HepG2 (cell line): ENCODE measurements around the gene C2CD4A. TPM values are rescaled to one million over a fixed set of nuclear protein-coding genes. Genes with fewer than 3 reads are reported as not detected.

Source experiments
- ARNTL ChIP-seq: sonication (generic); formaldehyde crosslinking; IDR thresholded peaks from 2 replicates; pipeline ENCODE4 v1.4.0; 2020; ENCODE audit warnings: mild to moderate bottlenecking, missing genetic modification reagents
- ATF3 ChIP-seq: sonication (generic); formaldehyde crosslinking; IDR thresholded peaks from 2 replicates; pipeline ENCODE4 v1.4.0; 2020; ENCODE audit warnings: missing genetic modification reagents
- ATF4 ChIP-seq, 2 experiments: fragments of 450-650 bp in 1 of 2; sonication (generic) in 1 of 2; formaldehyde crosslinking; IDR thresholded peaks; 2 replicates each; pipeline versions ENCODE4 v1.5.0 to v1.8.0; 2020 to 2022; ENCODE audit warnings: mild to moderate bottlenecking in 1 of 2, missing genetic modification reagents in 1 of 2
- ATF7 ChIP-seq, 2 experiments: fragments of 450-650 bp in 1 of 2; sonication (generic) in 1 of 2; formaldehyde crosslinking in 1 of 2; IDR thresholded peaks; 2 replicates each; pipeline versions ENCODE4 v1.4.0 to v1.6.1; 2016 to 2020; ENCODE audit warnings: antibody characterized with exemption in 1 of 2, mild to moderate bottlenecking in 1 of 2, missing genetic modification reagents in 1 of 2
- CEBPB ChIP-seq: IDR thresholded peaks from 2 replicates; pipeline ENCODE4 v1.6.1; 2011; ENCODE audit warnings: low read depth, low read length, improper control_type of control experiment, borderline replicate concordance
- CEBPG ChIP-seq: IDR thresholded peaks from 2 replicates; pipeline ENCODE4 v1.6.1; 2016
- CERS6 ChIP-seq: sonication (generic); formaldehyde crosslinking; IDR thresholded peaks from 2 replicates; pipeline ENCODE4 v1.5.0; 2020; ENCODE audit warnings: missing genetic modification reagents
- ELF1 ChIP-seq: sonication (generic); formaldehyde crosslinking; IDR thresholded peaks from 2 replicates; pipeline ENCODE4 v1.4.0; 2020; ENCODE audit warnings: missing genetic modification reagents
- ETV5 ChIP-seq: IDR thresholded peaks from 2 replicates; pipeline ENCODE4 v1.6.1; 2018; ENCODE audit warnings: missing biosample characterization, missing genetic modification reagents, inconsistent platforms, borderline replicate concordance
- GABPB1 ChIP-seq: IDR thresholded peaks from 2 replicates; pipeline ENCODE4 v1.6.1; 2016; ENCODE audit warnings: mild to moderate bottlenecking, missing genetic modification reagents, moderate library complexity, missing compliant biosample characterization
- GATAD2A ChIP-seq: IDR thresholded peaks from 2 replicates; pipeline ENCODE4 v1.6.1; 2016
- HOMEZ ChIP-seq: IDR thresholded peaks from 2 replicates; pipeline ENCODE4 v1.6.1; 2016; ENCODE audit warnings: low read depth
- IKZF5 ChIP-seq: IDR thresholded peaks from 2 replicates; pipeline ENCODE4 v1.6.1; 2018; ENCODE audit warnings: missing genetic modification reagents, mild to moderate bottlenecking, missing compliant biosample characterization
- MAFF ChIP-seq: IDR thresholded peaks from 2 replicates; pipeline ENCODE4 v1.6.1; 2011; ENCODE audit warnings: low read depth, low read length, improper control_type of control experiment
- RBM39 ChIP-seq: fragments of 200-400 bp; formaldehyde crosslinking; IDR thresholded peaks from one replicate; pipeline ENCODE4 v1.6.1; 2018; ENCODE audit warnings: antibody characterized with exemption, mild to moderate bottlenecking, low read depth, low read length; ENCODE audit not compliant: poor library complexity, severe bottlenecking
- RFXANK ChIP-seq: IDR thresholded peaks from 2 replicates; pipeline ENCODE4 v1.6.1; 2016
- RXRB ChIP-seq: IDR thresholded peaks from 2 replicates; pipeline ENCODE4 v1.6.1; 2016; ENCODE audit warnings: borderline replicate concordance, missing genetic modification reagents, missing compliant biosample characterization
- SOX5 ChIP-seq: IDR thresholded peaks from 2 replicates; pipeline ENCODE4 v1.6.1; 2016; ENCODE audit warnings: borderline replicate concordance
- TBX2 ChIP-seq: sonication (generic); formaldehyde crosslinking; IDR thresholded peaks from 2 replicates; pipeline ENCODE4 v1.5.0; 2020; ENCODE audit warnings: missing genetic modification reagents, mild to moderate bottlenecking, borderline replicate concordance
- THAP11 ChIP-seq: IDR thresholded peaks from 2 replicates; pipeline ENCODE4 v1.6.1; 2016; ENCODE audit warnings: missing biosample characterization, missing genetic modification reagents
- ZBTB34 ChIP-seq: sonication (generic); formaldehyde crosslinking; IDR thresholded peaks from 2 replicates; pipeline ENCODE4 v1.8.0; 2022; ENCODE audit warnings: mild to moderate bottlenecking, missing genetic modification reagents
- ZNF12 ChIP-seq: sonication (generic); formaldehyde crosslinking; IDR thresholded peaks from 2 replicates; pipeline ENCODE4 v1.5.0; 2020; ENCODE audit warnings: missing genetic modification reagents
- ZNF570 ChIP-seq: sonication (generic); formaldehyde crosslinking; IDR thresholded peaks from 2 replicates; pipeline ENCODE4 v1.4.0; 2020; ENCODE audit warnings: mild to moderate bottlenecking, missing genetic modification reagents, borderline replicate concordance
- ZNF644 ChIP-seq: IDR thresholded peaks from 2 replicates; pipeline ENCODE4 v1.6.1; 2016; ENCODE audit warnings: low read depth
- polyA plus RNA-seq, 8 experiments: library from polyadenylated mRNA; depleted of rRNA in 3 of 8; stranded (reverse) in 7 of 8; unstranded in 1 of 8; fragments of >200 nt; fragmentation: Illumina TruSeq in 4 of 8; extraction: Trizol in 4 of 8; gene quantifications; 2 replicates each; pipeline versions ENCODE4 v1.2.1 to v1.2.3, GENCODE V29; 2011 to 2016; ENCODE audit warnings: low read depth in 4 of 8, missing spikeins in 1 of 8, mixed read lengths in 1 of 8; ENCODE audit not compliant: insufficient read depth in 1 of 8
- total RNA-seq, 5 experiments: library from RNA; depleted of rRNA; stranded (reverse); fragments of >200 nt; fragmentation: Illumina TruSeq; extraction: Trizol; gene quantifications; 2 replicates each; pipeline ENCODE4 v1.2.3, GENCODE V29; 2016; ENCODE audit warnings: low read depth in 1 of 5

C2CD4A gene
- total and polyA plus RNA-seq, 2 of the 13 experiments (the other 11 are each of a cell fraction or from before 2014, with no cell fraction given), result 0.20 TPM; not detected in 1

- peak in 1 of 2 experiments; percentile 93; a peak in 2 of 4 replicates for TF ChIP-seq ATF4 (CRISPR knock-in tag; IDR thresholded peaks at IDR 0.05)
- TF ChIP-seq TBX2, result no peak
- TF ChIP-seq SOX5, result 0 out of 2 replicates have a peak, but pooled peaks have one; percentile 39
- no peak for TF ChIP-seq RBM39
- TF ChIP-seq ZNF12 (CRISPR knock-in tag), result peak; percentile 14; the same call in 1 of the 2 replicates
- peak; percentile 95 for TF ChIP-seq CEBPB
- TF ChIP-seq IKZF5 (CRISPR knock-in tag), result peak; percentile 92; the same call in 1 of the 2 replicates
- TF ChIP-seq ZNF570 (CRISPR knock-in tag), result no peak
- no peak for TF ChIP-seq ZBTB34 (CRISPR knock-in tag)
- no peak for TF ChIP-seq ARNTL (CRISPR knock-in tag)
- TF ChIP-seq ELF1, result peak; percentile 78
- TF ChIP-seq CEBPG (CRISPR knock-in tag), result peak; percentile 87
- peak; percentile 74; the same call in 1 of the 2 replicates for TF ChIP-seq ETV5 (CRISPR knock-in tag)
- peak; percentile 66 for TF ChIP-seq ZNF644 (CRISPR knock-in tag)
- TF ChIP-seq ATF7 (IDR thresholded peaks at IDR 0.05), result peak; percentile 42; the same call in 1 of the 2 replicates
- no peak for TF ChIP-seq ATF7 (CRISPR knock-in tag; IDR thresholded peaks at IDR 0.05)
- TF ChIP-seq MAFF, result peak; percentile 34; the same call in 1 of the 2 replicates
- TF ChIP-seq GATAD2A (CRISPR knock-in tag), result 0 out of 2 replicates have a peak, but pooled peaks have one; percentile 26
- peak; percentile 54; the same call in 1 of the 2 replicates for TF ChIP-seq ATF3 (CRISPR knock-in tag)
- TF ChIP-seq CERS6 (CRISPR knock-in tag), result no peak
- 0 out of 2 replicates have a peak, but pooled peaks have one; percentile 11 for TF ChIP-seq RXRB (CRISPR knock-in tag)
- 0 out of 2 replicates have a peak, but pooled peaks have one; percentile 30 for TF ChIP-seq THAP11 (CRISPR knock-in tag)
- TF ChIP-seq GABPB1 (CRISPR knock-in tag), result peak; percentile 57; the same call in 1 of the 2 replicates
- 0 out of 2 replicates have a peak, but pooled peaks have one; percentile 15 for TF ChIP-seq HOMEZ (CRISPR knock-in tag)
- no peak for TF ChIP-seq RFXANK (CRISPR knock-in tag)
Measured at GRCh38 chr15:62119227-62119864, 52.6 kb downstream of the C2CD4A start (continued).
